ENCODE measurements around the gene FXYD6. TPM values are rescaled to one million over a fixed set of nuclear protein-coding genes. Genes with fewer than 3 reads are reported as not detected.

The FXYD6 gene
- total RNA-seq, 4 donors from 2014 or later, result 5.1 to 41.3 (median 14.0) TPM

DNA sequence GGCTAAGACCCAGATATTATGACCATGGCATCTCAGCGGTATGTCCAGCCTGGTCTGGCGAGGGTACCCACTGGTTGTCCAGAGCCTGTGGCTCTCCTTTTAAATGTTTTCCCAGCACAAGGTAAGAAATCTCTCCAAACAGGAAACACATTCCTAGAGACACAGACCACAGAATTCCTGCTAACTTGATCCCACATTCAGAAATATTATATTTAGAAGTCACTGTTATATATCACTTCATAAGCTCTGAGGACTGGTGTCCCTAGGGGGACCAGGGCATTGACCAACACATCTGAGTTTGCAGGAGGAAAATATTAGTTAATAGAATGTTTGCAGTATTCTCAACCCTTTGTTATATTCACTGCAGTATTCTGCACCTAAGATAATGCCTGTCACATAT lies 29.7 kb upstream of the FXYD6 start:
- DNase-seq, result no peak
- TF ChIP-seq, protein P1, sequence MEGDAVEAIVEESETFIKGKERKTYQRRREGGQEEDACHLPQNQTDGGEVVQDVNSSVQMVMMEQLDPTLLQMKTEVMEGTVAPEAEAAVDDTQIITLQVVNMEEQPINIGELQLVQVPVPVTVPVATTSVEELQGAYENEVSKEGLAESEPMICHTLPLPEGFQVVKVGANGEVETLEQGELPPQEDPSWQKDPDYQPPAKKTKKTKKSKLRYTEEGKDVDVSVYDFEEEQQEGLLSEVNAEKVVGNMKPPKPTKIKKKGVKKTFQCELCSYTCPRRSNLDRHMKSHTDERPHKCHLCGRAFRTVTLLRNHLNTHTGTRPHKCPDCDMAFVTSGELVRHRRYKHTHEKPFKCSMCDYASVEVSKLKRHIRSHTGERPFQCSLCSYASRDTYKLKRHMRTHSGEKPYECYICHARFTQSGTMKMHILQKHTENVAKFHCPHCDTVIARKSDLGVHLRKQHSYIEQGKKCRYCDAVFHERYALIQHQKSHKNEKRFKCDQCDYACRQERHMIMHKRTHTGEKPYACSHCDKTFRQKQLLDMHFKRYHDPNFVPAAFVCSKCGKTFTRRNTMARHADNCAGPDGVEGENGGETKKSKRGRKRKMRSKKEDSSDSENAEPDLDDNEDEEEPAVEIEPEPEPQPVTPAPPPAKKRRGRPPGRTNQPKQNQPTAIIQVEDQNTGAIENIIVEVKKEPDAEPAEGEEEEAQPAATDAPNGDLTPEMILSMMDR (IDR thresholded peaks at IDR 0.05), result no peak
- TF ChIP-seq POLR2A (IDR thresholded peaks at IDR 0.05), result no peak

DNA sequence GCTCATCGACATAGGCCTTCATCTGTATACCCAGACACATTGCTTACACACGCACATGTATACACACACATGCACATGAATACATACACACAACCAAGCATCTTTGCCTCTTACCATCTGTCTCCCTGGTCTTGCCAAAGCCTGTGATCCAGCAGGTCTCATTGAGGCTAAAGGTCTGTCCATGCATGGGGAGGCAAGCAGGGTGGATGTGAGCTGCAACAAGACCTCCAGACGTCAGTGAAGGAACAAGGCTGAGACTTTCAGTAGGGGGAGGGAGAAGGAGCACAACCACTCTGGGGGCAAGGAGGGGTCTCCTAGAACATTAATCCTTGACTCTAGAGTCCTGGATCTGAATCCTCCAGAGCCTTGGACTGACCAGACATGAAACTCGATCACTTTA lies 29.1 kb upstream of the FXYD6 start:
- peaks cover 0 to 8% (median 2%) of the 10 kb centered on the region in 4 donors for H3K4me1 ChIP-seq
- no peaks in the 10 kb centered on the region for H3K9me3 ChIP-seq
- no peaks in the 10 kb centered on the region for H3K36me3 ChIP-seq
- no peaks in the 10 kb centered on the region for H3K27me3 ChIP-seq
- no peak overlapping the region for H3K4me3 ChIP-seq
- TF ChIP-seq, protein P1 (IDR thresholded peaks at IDR 0.05), result no peak
- TF ChIP-seq POLR2A (IDR thresholded peaks at IDR 0.05), result no peak
- H3K27ac ChIP-seq, result no peak overlapping the region
- DNase-seq, result peak in 1 of 3 donors; percentile 29

More for the DNA sequence above, 29.7 kb upstream of the FXYD6 start:
- no peaks in the 10 kb centered on the region for H3K27me3 ChIP-seq
- no peak overlapping the region for H3K4me3 ChIP-seq
- no peaks in the 10 kb centered on the region for H3K36me3 ChIP-seq
- H3K4me1 ChIP-seq, result peaks cover 0 to 8% (median 2%) of the 10 kb centered on the region in 4 donors
- H3K27ac ChIP-seq, result no peak overlapping the region
- no peaks in the 10 kb centered on the region for H3K9me3 ChIP-seq

DNA sequence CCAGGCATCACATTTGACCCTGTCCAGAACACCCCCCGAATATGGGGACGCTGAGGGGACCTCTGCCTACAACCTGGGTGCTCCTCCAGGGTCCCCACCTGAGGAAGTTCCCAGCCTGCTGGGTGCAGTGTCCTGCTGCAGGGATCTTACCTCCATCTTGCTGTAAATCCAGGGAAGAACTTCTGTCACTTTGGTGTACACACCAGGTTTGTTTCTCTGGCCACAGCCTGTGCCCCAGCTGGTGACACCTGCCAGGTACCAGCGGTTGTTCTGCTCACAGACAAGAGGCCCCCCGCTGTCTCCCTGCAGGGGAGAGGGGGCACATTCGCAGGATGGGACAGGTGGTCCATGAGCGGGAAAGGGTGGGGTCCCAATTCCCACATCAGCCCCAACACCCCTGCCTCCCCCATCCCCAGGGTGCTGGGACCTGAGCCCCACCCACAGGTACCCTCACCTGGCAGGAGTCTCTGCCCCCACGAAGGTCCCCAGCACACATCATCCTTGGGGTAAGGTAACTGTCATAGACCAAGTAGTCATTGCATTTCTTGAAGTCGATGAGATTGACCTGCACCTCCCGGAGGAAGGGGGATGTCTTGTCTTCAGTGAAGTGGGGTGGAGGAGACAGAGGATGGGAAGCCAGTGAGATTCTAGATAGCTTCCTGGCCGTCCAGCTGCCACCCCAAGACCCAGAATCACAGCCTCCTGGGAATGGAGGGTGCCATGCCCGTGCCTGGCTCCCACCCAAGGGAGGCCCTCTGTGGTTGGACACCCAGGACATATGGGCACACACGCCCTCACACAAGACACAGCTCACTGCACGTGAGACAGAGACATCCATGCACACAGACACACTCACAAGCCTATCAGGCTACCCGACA lies 27.3 kb upstream of the FXYD6 start:
- Histone ChIP-seq H3K27me3 (no peaks in the 10 kb centered on the region), H3K27ac (no peak overlapping the region), H3K4me1 (peaks cover 0 to 4% (median 2%) of the 10 kb centered on the region in 4 donors), H3K9me3 (no peaks in the 10 kb centered on the region), H3K36me3 (no peaks in the 10 kb centered on the region), H3K4me3 (no peak overlapping the region)
- no peak for TF ChIP-seq POLR2A (IDR thresholded peaks at IDR 0.05)
- TF ChIP-seq, protein P1 (IDR thresholded peaks at IDR 0.05), result no peak
- DNase-seq, result peak in 1 of 3 donors; percentile 28

DNA sequence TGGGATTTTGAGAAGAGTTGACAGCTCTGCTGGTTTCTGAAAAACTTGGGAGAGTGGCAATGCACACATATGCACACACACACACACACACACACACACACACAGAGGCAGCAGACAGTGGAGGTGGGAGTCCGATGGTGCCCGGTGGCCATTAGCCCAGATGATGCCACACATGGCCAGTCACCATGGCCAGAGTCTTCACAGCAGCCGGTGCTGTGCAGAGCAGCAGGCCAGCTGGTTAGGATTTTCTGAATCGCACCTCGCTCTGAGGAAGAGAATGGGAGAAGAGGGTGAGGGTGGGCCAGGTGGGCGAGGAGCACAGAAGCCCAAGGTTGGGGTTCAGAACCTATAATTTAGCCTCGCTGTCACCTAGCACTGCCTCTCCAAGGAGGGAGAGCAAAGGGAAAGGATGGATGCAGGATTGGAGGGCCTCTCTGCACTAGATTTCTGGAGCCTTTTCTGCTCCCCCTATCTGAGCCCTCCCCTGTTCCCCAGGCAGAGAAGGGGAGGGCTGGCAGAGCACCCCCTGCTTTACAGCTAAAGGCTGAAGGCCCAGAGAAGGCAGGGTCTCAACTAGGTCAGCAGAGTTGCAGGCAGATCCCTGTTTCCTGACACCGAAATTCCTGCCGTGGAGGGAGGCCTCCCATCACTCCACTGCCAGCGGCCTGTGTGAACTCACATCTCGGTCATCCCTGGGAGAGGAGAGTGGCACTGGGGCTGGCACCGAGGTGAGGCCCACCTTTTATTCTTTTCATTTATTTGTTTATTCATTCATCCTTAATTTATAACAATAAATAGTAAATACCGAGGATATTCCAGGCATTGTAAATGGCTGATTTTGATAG lies 25.8 kb upstream of the FXYD6 start:
- DNase-seq, result peak in 1 of 3 donors; percentile 37
- Histone ChIP-seq H3K4me1 (no peaks in the 10 kb centered on the region), H3K27ac (no peak overlapping the region), H3K36me3 (no peaks in the 10 kb centered on the region), H3K4me3 (no peak overlapping the region), H3K9me3 (no peaks in the 10 kb centered on the region), H3K27me3 (no peaks in the 10 kb centered on the region)
- TF ChIP-seq, protein P1 (IDR thresholded peaks at IDR 0.05), result no peak
- no peak for TF ChIP-seq POLR2A (IDR thresholded peaks at IDR 0.05)

DNA sequence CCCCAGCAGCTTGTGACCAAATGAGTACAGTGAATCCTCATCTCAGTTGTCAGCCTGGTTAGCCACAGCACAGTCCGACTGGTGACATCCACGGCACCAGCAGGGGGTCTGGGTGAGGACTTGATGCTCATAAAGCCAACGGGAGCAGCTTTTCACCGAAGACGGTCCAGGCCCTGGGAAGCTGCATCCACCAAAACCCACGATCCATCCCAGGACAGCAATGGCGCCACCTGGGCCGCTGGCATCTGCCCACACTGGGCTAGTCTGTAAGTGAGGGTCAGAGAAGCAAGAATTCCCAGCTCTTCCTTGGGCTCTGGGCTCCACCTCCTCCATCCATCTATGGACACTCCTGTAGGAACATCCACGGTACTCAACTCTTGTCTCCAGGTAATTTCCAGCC lies 25.1 kb upstream of the FXYD6 start:
- Histone ChIP-seq H3K27ac (no peak overlapping the region), H3K4me3 (no peak overlapping the region), H3K36me3 (no peaks in the 10 kb centered on the region), H3K4me1 (no peaks in the 10 kb centered on the region), H3K27me3 (no peaks in the 10 kb centered on the region), H3K9me3 (no peaks in the 10 kb centered on the region)
- no peak for TF ChIP-seq POLR2A (IDR thresholded peaks at IDR 0.05)
- TF ChIP-seq, protein P1 (IDR thresholded peaks at IDR 0.05), result no peak
- peak in 2 of 3 donors; percentile 18 to 43 for DNase-seq

All from Peyer's patch (tissue), 4 donors.